ENCODE results near the gene UNC5A.

DNA sequence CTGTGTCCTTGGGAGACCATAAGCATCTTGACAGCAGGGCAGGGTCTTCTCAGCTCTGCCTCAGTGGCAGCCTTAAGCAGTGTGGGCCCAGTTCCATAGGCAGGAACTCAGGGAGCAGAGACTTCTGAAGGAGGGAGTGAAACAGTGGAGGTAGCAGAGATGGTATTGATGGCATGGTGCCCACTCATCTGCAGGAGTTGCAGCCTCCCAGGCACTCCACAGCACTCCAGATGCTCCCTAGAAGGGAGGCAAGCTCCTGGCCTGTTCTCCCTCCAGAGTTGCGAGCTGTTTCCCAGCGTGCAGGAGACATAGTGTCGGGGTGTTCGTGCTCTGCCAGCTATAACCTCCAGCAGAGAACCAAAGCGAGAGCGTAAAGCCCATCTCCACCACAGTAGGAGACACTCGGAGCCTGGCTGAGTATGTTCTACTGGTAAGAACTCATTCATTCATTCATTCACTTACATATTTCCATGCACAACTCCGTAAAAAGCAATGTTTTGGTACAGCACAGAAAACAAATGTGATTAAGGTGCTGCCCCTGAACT is 31.4 kb upstream of the UNC5A start:
- no peak for TF ChIP-seq CTCF (IDR thresholded peaks at IDR 0.05 in 2 of 3, conservative IDR thresholded peaks at IDR 0.05 in 1 of 3; ENCODE audit: borderline replicate concordance in 1 of 3, insufficient read depth in 1 of 3, low read depth in 2 of 3, low read length in 2 of 3)
- no peak for TF ChIP-seq POLR2AphosphoS5 (IDR thresholded peaks at IDR 0.05; ENCODE audit: low read depth, low read length)
- TF ChIP-seq EZH2phosphoT487 (IDR thresholded peaks at IDR 0.05; ENCODE audit: borderline replicate concordance): no peak
- no peak for TF ChIP-seq ZNF274 (IDR thresholded peaks at IDR 0.05; ENCODE audit: low read depth, low read length)
- TF ChIP-seq CBX3 (IDR thresholded peaks at IDR 0.05; ENCODE audit: low read depth): no peak
- no peak for TF ChIP-seq POLR2A (IDR thresholded peaks at IDR 0.05; ENCODE audit: borderline replicate concordance, extremely low read depth, insufficient read depth, insufficient read length)
- TF ChIP-seq ELF1 (IDR thresholded peaks at IDR 0.05; ENCODE audit: borderline replicate concordance, low read depth): no peak
- TF ChIP-seq, protein P1, sequence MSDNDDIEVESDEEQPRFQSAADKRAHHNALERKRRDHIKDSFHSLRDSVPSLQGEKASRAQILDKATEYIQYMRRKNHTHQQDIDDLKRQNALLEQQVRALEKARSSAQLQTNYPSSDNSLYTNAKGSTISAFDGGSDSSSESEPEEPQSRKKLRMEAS (IDR thresholded peaks at IDR 0.05): no peak
